Tibial nerve (tissue), 4 donors: ENCODE data around the gene SLC25A45. TPM values are rescaled to one million over a fixed set of nuclear protein-coding genes. Genes with fewer than 3 reads are reported as not detected.
"Not testable (repeated sequence)": the region's sequence is repeated elsewhere in the genome, so short reads cannot be mapped to it uniquely, and the experiment has no call there.

ENCODE experiments used
- DNase-seq, 2 donors: peaks; one replicate each; pipeline ENCODE4 v3.0.0-alpha.2; 2019; ENCODE audit warnings: low spot score in 2 of 2
- H3K27ac ChIP-seq, 4 donors: fragments of 200-600 bp; sonication (generic) in 3 of 4; one replicate each; pipeline ENCODE4 v1.5.1; 2017 to 2019; ENCODE audit warnings: mild to moderate bottlenecking in 1 of 4
- H3K27me3 ChIP-seq, 2 donors: fragments of 200-600 bp; sonication (generic) in 1 of 2; one replicate each; pipeline versions ENCODE4 v1.5.1 to v1.6.0; 2017 to 2019
- H3K36me3 ChIP-seq, 3 donors: fragments of 200-600 bp; sonication (generic); one replicate each; pipeline ENCODE4 v1.5.1; 2018 to 2019
- H3K4me1 ChIP-seq, 4 donors: fragments of 200-600 bp; sonication (generic) in 3 of 4; one replicate each; pipeline ENCODE4 v1.5.1; 2017 to 2019
- H3K4me3 ChIP-seq, 4 donors: fragments of 200-600 bp; sonication (generic) in 3 of 4; one replicate each; pipeline ENCODE4 v1.5.1; 2017 to 2019; ENCODE audit warnings: mild to moderate bottlenecking in 1 of 4, moderate library complexity in 1 of 4
- H3K9me3 ChIP-seq, 4 donors: fragments of 200-600 bp; sonication (generic) in 3 of 4; one replicate each; pipeline ENCODE4 v1.5.1; 2017 to 2019
- EP300 ChIP-seq, 2 donors: sonication (generic); formaldehyde crosslinking; IDR thresholded peaks; one replicate each; pipeline ENCODE4 v1.6.1; 2017; ENCODE audit warnings: antibody characterized with exemption in 2 of 2, mild to moderate bottlenecking in 1 of 2
- POLR2A ChIP-seq, 2 donors: fragments of 450-650 bp; IDR thresholded peaks; one replicate each; pipeline ENCODE4 v1.6.1; 2017; ENCODE audit warnings: antibody characterized with exemption in 2 of 2, mild to moderate bottlenecking in 2 of 2, moderate library complexity in 2 of 2
- WGBS, 2 donors: methylation state at CpG; one replicate each; pipeline ENCODE4 v1.1.5; 2018; 5-methylcytosine and 5-hydroxymethylcytosine counted together
- total RNA-seq, 4 donors: library from RNA; depleted of rRNA; stranded (reverse); fragments of >200 nt; gene quantifications; one replicate each; pipeline ENCODE4 v1.1.0, GENCODE V29; 2016
- TF ChIP-seq, protein P1 (sequence below), 5 experiments: fragments of 200-600 bp in 3 of 5; fragments of 450-650 bp in 2 of 5; sonication (generic) in 3 of 5; IDR thresholded peaks; one replicate each; pipeline ENCODE4 v1.5.1; 2016 to 2019; ENCODE audit warnings: antibody characterized with exemption in 5 of 5, mild to moderate bottlenecking in 3 of 5, moderate library complexity in 2 of 5

SLC25A45 gene
- total RNA-seq, 4 donors from 2014 or later, result 1.8 to 22.5 (median 8.5) TPM

DNA sequence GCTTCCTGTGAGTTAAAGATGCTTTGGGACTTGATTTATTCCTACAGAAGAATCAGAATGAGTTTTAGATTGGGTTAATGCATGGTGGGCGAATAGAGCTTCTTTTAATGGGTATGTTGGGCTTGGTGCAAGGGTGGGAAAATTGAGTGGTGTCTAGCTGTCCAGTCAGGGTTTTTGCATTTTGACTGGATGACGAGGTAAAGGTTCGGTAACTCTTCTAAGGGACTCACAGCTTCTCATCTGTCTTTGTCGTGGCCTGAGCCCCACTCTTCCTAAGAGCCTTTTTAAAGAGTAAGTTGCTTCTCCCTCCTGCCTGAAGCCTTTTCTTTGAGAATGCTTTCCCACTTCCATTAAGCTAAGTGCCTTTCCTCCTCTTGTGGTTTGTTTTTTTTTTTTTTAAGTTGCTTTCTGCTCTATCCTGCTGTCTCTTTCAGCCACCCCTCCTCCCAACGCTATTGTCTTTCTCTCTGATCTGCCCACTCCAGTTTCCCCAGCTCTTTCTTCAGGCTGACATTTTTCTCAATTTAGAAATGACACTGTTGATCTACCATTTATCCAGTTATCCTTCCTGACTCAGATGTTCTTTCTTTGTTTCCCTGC is 47.6 kb downstream of the SLC25A45 start:
- H3K27ac ChIP-seq, result peak overlapping the region; percentile 56 to 92 (median 84)
- H3K4me3 ChIP-seq, result peak overlapping the region; percentile 59 to 91 (median 76)
- 18 to 19% methylated on average over 5 of the region's 5 CpGs for WGBS, 2 donors
- TF ChIP-seq, protein P1, sequence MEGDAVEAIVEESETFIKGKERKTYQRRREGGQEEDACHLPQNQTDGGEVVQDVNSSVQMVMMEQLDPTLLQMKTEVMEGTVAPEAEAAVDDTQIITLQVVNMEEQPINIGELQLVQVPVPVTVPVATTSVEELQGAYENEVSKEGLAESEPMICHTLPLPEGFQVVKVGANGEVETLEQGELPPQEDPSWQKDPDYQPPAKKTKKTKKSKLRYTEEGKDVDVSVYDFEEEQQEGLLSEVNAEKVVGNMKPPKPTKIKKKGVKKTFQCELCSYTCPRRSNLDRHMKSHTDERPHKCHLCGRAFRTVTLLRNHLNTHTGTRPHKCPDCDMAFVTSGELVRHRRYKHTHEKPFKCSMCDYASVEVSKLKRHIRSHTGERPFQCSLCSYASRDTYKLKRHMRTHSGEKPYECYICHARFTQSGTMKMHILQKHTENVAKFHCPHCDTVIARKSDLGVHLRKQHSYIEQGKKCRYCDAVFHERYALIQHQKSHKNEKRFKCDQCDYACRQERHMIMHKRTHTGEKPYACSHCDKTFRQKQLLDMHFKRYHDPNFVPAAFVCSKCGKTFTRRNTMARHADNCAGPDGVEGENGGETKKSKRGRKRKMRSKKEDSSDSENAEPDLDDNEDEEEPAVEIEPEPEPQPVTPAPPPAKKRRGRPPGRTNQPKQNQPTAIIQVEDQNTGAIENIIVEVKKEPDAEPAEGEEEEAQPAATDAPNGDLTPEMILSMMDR (IDR thresholded peaks at IDR 0.05), result no peak
- TF ChIP-seq EP300 (IDR thresholded peaks at IDR 0.05) (no peak), POLR2A (IDR thresholded peaks at IDR 0.05) (no peak)
- peaks cover 2 to 40% (median 17%) of the 10 kb centered on the region in 4 donors for H3K4me1 ChIP-seq
- no peak for DNase-seq
- no peaks in the 10 kb centered on the region for H3K27me3 ChIP-seq
- H3K36me3 ChIP-seq, result peaks cover 0 to 19% (median 4%) of the 10 kb centered on the region in 3 donors
- H3K9me3 ChIP-seq, result no peaks in the 10 kb centered on the region

DNA sequence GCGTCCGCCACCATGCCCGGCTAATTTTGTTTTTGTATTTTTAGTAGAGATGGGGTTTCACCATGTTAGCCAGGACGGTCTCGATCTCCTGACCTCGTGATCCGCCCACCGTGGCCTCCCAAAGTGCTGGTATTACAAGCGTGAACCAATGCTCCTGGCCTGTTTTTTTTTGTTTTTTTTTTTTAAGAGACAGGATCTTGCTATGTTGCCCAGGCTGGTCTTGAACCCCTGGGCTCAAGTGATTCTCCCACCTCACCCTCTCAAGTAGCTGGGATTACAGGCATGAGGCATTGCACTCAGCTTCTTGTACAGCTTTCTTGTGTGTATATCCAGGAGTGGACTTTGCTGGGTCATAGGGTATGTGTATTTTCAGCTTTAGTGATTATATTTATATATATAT is 49.9 kb downstream of the SLC25A45 start:
- H3K36me3 ChIP-seq, H3K27me3 ChIP-seq, H3K27ac ChIP-seq, H3K4me3 ChIP-seq, H3K9me3 ChIP-seq, DNase-seq: not testable (repeated sequence)
- peaks cover 2 to 37% (median 18%) of the 10 kb centered on the region in 4 donors for H3K4me1 ChIP-seq
- 86 to 89% methylated on average over 9 of the region's 9 CpGs for WGBS, 2 donors

DNA sequence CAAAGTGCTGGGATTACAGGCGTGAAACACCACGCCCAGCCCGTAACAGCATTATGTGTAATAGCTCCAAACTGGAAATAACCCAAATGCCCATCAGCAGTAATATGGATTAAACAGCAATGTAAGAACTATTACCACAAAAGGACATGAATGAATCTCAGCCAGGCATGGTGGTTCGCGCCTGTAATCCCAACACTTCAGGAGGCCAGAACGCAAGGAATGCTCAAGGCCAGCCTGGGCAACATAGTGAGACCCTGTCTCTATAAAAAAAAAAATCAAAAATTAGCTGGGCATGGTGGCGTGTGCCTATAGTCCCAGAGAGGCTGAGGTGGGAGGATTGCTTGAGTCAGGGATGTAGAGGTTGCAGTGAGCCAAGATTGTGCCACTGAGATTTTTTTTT is 51.9 kb downstream of the SLC25A45 start:
- no peaks in the 10 kb centered on the region for H3K9me3 ChIP-seq
- H3K4me3 ChIP-seq, result no peak overlapping the region
- H3K4me1 ChIP-seq, result peaks cover 2 to 25% (median 14%) of the 10 kb centered on the region in 4 donors
- TF ChIP-seq, protein P1 (IDR thresholded peaks at IDR 0.05), result no peak
- no peak for TF ChIP-seq POLR2A (IDR thresholded peaks at IDR 0.05)
- no peak for TF ChIP-seq EP300 (IDR thresholded peaks at IDR 0.05)
- no peak for DNase-seq
- no peaks in the 10 kb centered on the region for H3K36me3 ChIP-seq
- no peaks in the 10 kb centered on the region for H3K27me3 ChIP-seq
- no peak overlapping the region for H3K27ac ChIP-seq
- 84 to 88% methylated on average over 7 of the region's 7 CpGs for WGBS, 2 donors

DNA sequence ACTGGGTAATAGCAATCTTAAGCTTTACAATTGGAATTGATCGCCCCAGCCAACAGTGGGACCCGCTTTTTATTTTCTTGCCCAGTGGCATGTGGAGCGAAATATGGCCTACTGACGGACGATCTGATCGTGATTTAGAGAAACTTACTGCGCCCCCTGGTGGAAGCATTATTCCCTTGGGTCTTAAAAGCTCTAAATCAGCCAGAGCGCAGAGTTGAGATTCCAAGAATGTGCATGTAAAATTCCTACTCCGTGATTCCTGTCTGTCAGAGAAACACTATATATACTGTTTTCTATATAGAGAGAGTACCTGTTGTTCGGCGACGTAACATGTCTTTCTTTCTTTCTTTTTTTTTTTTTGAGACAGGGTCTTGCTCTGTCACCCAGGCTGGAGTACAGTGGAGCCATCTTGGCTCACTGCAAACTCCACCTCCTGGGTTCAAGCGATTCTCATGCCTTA is 52.5 kb downstream of the SLC25A45 start:
- 4 to 8% methylated on average over 13 of the region's 13 CpGs for WGBS, 2 donors
- Histone ChIP-seq H3K36me3 (no peaks in the 10 kb centered on the region), H3K4me3 (no peak overlapping the region), H3K27me3 (no peaks in the 10 kb centered on the region), H3K9me3 (no peaks in the 10 kb centered on the region), H3K4me1 (peaks cover 2 to 20% (median 8%) of the 10 kb centered on the region in 4 donors), H3K27ac (peak overlapping the region in 3 of 4 donors; percentile 23 to 56 (median 25))
- TF ChIP-seq, protein P1 (IDR thresholded peaks at IDR 0.05), result peak; percentile 68 to 87 (median 70)
- TF ChIP-seq POLR2A (IDR thresholded peaks at IDR 0.05), result no peak
- peak in 1 of 2 donors; percentile 62 for TF ChIP-seq EP300 (IDR thresholded peaks at IDR 0.05)
- peak; percentile 87 to 99 for DNase-seq

DNA sequence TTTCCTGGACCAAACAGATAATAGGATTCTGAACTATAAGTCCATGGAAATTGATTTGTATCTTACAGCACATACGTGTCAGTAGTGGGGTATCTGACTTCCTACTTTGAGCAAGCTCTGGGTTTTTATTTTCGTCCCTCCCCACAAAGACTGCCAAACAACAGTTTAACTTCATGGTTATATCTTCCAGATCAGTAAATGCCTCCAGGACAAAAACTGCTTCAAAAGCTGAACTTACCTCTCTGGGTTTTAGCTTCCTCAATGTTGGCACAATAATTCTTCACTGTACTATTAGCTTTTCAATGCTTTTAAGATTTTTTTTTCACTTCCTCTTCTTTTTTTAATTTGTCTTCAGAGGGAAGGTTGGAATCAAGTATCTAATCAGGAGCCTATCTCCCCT is 53.0 kb downstream of the SLC25A45 start:
- no peak overlapping the region for H3K4me3 ChIP-seq
- H3K36me3 ChIP-seq, result no peaks in the 10 kb centered on the region
- H3K27me3 ChIP-seq, result no peaks in the 10 kb centered on the region
- no peaks in the 10 kb centered on the region for H3K9me3 ChIP-seq
- peaks cover 0 to 15% (median 3%) of the 10 kb centered on the region in 4 donors for H3K4me1 ChIP-seq
- TF ChIP-seq POLR2A (IDR thresholded peaks at IDR 0.05), result no peak
- TF ChIP-seq EP300 (IDR thresholded peaks at IDR 0.05), result no peak
- TF ChIP-seq, protein P1 (IDR thresholded peaks at IDR 0.05), result no peak
- peak overlapping the region in 3 of 4 donors; percentile 23 to 56 (median 25) for H3K27ac ChIP-seq
- WGBS, 2 donors, result 52 to 53% methylated on average over 2 of the region's 2 CpGs
- no peak for DNase-seq
